ENCODE measurements around the gene ENGASE.
"Not testable (repeated sequence)": the region's sequence is repeated elsewhere in the genome, so short reads cannot be mapped to it uniquely, and the experiment has no call there.

ENGASE gene

GRCh38 chr17:79072544-79072943, 2.1 kb upstream of the ENGASE start:
- Histone ChIP-seq H3K9me3 (ENCODE audit: insufficient read depth, low read length) (no peaks in the 10 kb centered on the region), H3K27ac (ENCODE audit: low read depth, low read length) (no peak overlapping the region), H4K20me1 (ENCODE audit: low read depth, low read length) (no peaks in the 10 kb centered on the region), H3K4me2 (ENCODE audit: low read depth, low read length, poor library complexity, severe bottlenecking) (no peak overlapping the region), H3F3A (ENCODE audit: insufficient read depth) (no peaks in the 10 kb centered on the region), H3K9me2 (replicated peaks; ENCODE audit: insufficient read depth, low read length) (no peaks in the 10 kb centered on the region), H3K4me3 (ENCODE audit: insufficient read depth, low read length, poor library complexity, severe bottlenecking) (no peak overlapping the region), H3K9ac (ENCODE audit: low read length) (no peak overlapping the region), H3K79me2 (ENCODE audit: insufficient read depth, low read length) (no peaks in the 10 kb centered on the region), H2AFZ (ENCODE audit: low read depth, low read length, severe bottlenecking) (no peak overlapping the region), H3K27me3 (ENCODE audit: low read length) (no peaks in the 10 kb centered on the region), H3K36me3 (ENCODE audit: low read length) (no peaks in the 10 kb centered on the region)
- TF ChIP-seq EZH2phosphoT487 (conservative IDR thresholded peaks at IDR 0.05; ENCODE audit: low read length) (no peak), CTCF (IDR thresholded peaks at IDR 0.05; ENCODE audit: insufficient read depth, low read length, poor library complexity, severe bottlenecking) (no peak)

DNA sequence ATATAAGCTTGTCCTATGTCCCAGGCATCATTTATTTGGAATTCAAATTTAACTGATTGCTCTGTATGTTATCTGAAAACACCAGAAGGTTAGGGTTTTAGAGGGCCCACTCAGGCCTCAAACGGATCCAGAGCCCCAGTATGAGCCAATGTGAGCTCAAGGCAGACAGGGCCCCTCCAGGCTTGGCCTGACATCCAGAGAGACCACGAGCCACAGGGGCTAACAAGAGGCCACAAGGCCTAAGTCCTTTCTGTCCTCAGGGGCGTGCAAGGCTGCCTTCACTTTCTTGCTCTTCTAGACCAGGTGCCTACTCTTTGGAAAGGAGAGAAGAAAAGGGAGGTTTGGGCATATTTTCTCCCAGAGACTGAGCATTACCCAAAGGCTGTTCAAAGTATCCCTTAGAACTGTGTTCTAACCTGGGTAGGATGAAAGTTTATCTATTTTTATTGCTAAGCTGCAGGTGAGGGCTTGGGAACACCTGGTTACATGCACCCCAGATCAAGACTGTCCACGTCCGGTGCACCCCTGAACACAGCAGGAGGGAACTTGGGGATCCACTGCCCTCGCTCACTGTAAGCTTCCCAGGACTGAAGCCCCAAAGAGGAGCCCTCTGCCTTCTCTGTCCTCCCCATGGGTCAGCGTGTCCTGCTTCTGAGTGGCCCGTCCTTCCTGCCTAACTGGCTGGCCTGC, 1.5 kb upstream of the ENGASE start:
- no peaks in the 10 kb centered on the region for H3K36me3 ChIP-seq (ENCODE audit: low read length)
- H3K9me2 ChIP-seq (replicated peaks; ENCODE audit: insufficient read depth, low read length): no peaks in the 10 kb centered on the region
- no peaks in the 10 kb centered on the region for H4K20me1 ChIP-seq (ENCODE audit: low read depth, low read length)
- TF ChIP-seq CTCF (IDR thresholded peaks at IDR 0.05; ENCODE audit: insufficient read depth, low read length, poor library complexity, severe bottlenecking) (no peak), EZH2phosphoT487 (conservative IDR thresholded peaks at IDR 0.05; ENCODE audit: low read length) (no peak)
- no peak overlapping the region for H3K4me2 ChIP-seq (ENCODE audit: low read depth, low read length, poor library complexity, severe bottlenecking)
- H3K79me2 ChIP-seq (ENCODE audit: insufficient read depth, low read length): no peaks in the 10 kb centered on the region
- H2AFZ ChIP-seq (ENCODE audit: low read depth, low read length, severe bottlenecking): no peak overlapping the region
- no peaks in the 10 kb centered on the region for H3F3A ChIP-seq (ENCODE audit: insufficient read depth)
- H3K9ac ChIP-seq (ENCODE audit: low read length): no peak overlapping the region
- H3K27ac ChIP-seq (ENCODE audit: low read depth, low read length): no peak overlapping the region
- no peaks in the 10 kb centered on the region for H3K27me3 ChIP-seq (ENCODE audit: low read length)
- no peaks in the 10 kb centered on the region for H3K9me3 ChIP-seq (ENCODE audit: insufficient read depth, low read length)
- no peak overlapping the region for H3K4me3 ChIP-seq (ENCODE audit: insufficient read depth, low read length, poor library complexity, severe bottlenecking)

GRCh38 chr17:79073706-79074088, 927 bp upstream of the ENGASE start:
- no peaks in the 10 kb centered on the region for H3K36me3 ChIP-seq (ENCODE audit: low read length)

DNA sequence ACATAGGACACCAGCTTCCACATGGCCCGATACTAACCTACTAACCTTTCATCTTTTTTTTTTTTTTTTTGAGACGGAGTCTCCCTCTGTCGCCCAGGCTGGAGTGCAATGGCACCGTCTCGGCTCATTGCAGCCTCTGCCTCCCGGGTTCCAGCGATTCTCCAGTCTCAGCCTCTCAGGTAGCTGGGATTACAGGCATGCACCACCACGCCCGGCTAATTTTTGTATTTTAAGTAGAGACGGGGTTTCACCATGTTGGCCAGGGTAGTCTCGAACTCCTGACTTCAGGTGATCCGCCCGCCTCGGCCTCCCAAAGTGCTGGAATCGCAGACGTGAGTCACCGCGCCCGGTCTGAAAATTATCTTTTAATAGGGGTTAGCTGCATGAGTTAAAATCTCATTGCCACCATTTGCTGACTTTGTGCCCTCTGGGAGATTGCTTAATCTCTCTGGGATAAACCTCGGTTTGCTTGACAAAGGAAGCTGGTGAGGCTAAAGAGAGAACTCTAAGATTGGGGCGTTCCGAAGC, 439 bp upstream of the ENGASE start:
- not testable (repeated sequence) for H3K9me2 ChIP-seq (replicated peaks; ENCODE audit: insufficient read depth, low read length); H3K27me3 ChIP-seq (ENCODE audit: low read length); H2AFZ ChIP-seq (ENCODE audit: low read depth, low read length, severe bottlenecking); H3K9me3 ChIP-seq (ENCODE audit: insufficient read depth, low read length); H3K4me2 ChIP-seq (ENCODE audit: low read depth, low read length, poor library complexity, severe bottlenecking); H3K36me3 ChIP-seq (ENCODE audit: low read length); H3K27ac ChIP-seq (ENCODE audit: low read depth, low read length); H3F3A ChIP-seq (ENCODE audit: insufficient read depth); H3K4me3 ChIP-seq (ENCODE audit: insufficient read depth, low read length, poor library complexity, severe bottlenecking); H3K9ac ChIP-seq (ENCODE audit: low read length); H4K20me1 ChIP-seq (ENCODE audit: low read depth, low read length); H3K79me2 ChIP-seq (ENCODE audit: insufficient read depth, low read length)

More at GRCh38 chr17:79073706-79074088, 927 bp upstream of the ENGASE start:
- no peaks in the 10 kb centered on the region for H3F3A ChIP-seq (ENCODE audit: insufficient read depth)
- H3K27ac ChIP-seq (ENCODE audit: low read depth, low read length): no peak overlapping the region
- H3K79me2 ChIP-seq (ENCODE audit: insufficient read depth, low read length): no peaks in the 10 kb centered on the region
- no peak overlapping the region for H2AFZ ChIP-seq (ENCODE audit: low read depth, low read length, severe bottlenecking)
- no peaks in the 10 kb centered on the region for H4K20me1 ChIP-seq (ENCODE audit: low read depth, low read length)
- TF ChIP-seq EZH2phosphoT487 (conservative IDR thresholded peaks at IDR 0.05; ENCODE audit: low read length) (no peak), CTCF (IDR thresholded peaks at IDR 0.05; ENCODE audit: insufficient read depth, low read length, poor library complexity, severe bottlenecking) (no peak)
- H3K9me2 ChIP-seq (replicated peaks; ENCODE audit: insufficient read depth, low read length): no peaks in the 10 kb centered on the region
- H3K9ac ChIP-seq (ENCODE audit: low read length): no peak overlapping the region
- H3K4me2 ChIP-seq (ENCODE audit: low read depth, low read length, poor library complexity, severe bottlenecking): no peak overlapping the region
- no peak overlapping the region for H3K4me3 ChIP-seq (ENCODE audit: insufficient read depth, low read length, poor library complexity, severe bottlenecking)
- H3K9me3 ChIP-seq (ENCODE audit: insufficient read depth, low read length): no peaks in the 10 kb centered on the region
- no peaks in the 10 kb centered on the region for H3K27me3 ChIP-seq (ENCODE audit: low read length)

Data from SU-DHL-6 (cell line).